NCI-H128 (cell line): Measurements from ENCODE around the gene TMEM232.
"Not testable (repeated sequence)": the region's sequence is repeated elsewhere in the genome, so short reads cannot be mapped to it uniquely, and the experiment has no call there.

Source experiments
- DNase-seq: peaks from one replicate; lab custom pipeline; 2025; ENCODE audit not compliant: unreplicated experiment; lab: John Stamatoyannopoulos, UW

Gene TMEM232

DNA sequence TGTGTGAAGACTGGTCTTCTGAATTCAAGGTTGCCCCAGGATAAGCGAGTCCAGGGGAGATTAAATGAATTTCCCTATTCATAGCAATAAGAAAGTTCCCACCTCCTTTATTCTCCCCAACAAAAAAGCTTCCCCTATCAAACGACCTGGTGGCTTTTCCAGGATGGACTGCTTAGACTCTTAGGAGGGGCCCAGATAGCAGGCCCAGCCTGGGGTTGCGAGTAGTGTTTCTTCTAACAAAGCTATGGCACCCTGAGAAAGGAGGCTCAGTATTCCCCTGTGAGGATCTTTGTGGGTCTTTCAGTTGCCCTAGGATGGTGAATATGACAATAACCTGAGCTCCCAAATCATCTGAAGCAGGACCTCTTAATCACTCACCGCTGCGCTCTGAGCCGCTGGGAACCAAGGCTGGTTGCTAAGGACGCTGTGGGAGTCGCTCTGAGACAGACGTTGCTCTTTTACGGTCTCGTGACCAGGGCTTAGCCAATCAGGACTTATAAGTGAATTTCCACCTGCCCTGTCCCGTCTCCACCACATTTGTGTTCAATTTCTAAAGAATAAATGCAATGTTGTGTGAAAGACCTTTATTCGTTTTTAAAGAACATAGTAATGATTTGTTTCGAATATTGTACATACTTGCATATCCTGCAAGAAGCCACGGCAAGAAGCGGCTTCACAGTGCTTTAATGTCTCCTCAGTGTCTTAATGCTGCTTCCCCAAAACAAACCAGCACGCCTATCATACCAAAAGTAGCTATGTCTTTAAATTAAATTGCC lies at the start of gene TMEM232:
Gene TMEM232 (minus strand): TSS at position 423 of the 776 bp plus-strand sequence. CDS start 59,319 bp downstream, outside the sequence.
- DNase-seq = no peak

DNA sequence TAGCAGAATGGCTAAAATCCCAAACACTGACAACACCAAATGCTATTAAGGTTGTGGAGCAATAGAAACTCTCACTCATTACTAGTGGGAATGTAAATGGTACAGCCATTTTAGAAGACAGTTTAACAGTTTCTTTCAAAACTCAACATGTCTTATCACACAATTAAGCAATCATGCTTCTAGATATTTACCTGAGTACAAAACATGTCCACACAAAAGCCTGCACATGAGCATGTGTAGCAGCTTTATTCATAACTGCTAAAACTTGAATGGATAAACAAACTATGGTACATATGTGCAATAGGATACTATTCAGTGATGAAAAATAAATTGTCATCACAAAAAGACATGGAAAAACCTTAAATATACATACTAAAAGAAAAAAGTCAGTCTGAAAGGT lies 43.8 kb upstream of the TMEM232 start:
- DNase-seq = no peak

DNA sequence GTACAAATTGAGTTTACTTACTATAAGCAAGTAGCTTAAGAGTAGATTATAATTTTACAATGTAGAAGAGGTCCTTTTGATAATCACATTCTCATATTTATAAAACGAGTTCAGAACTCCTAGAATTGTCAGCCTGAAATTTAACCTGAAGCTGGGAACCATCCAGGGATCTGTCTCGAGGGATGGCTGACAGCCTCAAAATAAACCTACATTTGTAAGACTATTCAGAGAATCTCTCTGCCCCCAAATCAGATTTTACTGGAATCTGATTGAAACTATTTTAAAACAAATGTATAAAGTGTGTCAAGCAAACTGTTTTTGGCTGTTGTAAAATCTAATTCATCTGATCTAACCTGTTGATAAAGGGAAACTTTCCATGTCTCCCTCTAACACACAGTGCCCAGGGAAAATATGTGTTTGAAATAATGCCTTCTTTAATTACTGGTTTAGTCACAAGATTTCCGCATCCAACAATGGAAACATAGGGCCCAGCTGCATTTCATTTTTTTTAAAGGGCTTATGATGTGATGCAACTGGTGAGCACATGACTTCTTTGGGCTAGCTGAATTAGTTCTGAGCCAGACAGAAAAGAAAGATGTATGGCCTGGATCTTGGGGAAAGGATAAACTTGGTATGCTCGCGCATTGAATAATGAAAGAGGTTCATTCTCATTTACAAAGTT lies 42.7 kb upstream of the TMEM232 start:
- DNase-seq = no peak

DNA sequence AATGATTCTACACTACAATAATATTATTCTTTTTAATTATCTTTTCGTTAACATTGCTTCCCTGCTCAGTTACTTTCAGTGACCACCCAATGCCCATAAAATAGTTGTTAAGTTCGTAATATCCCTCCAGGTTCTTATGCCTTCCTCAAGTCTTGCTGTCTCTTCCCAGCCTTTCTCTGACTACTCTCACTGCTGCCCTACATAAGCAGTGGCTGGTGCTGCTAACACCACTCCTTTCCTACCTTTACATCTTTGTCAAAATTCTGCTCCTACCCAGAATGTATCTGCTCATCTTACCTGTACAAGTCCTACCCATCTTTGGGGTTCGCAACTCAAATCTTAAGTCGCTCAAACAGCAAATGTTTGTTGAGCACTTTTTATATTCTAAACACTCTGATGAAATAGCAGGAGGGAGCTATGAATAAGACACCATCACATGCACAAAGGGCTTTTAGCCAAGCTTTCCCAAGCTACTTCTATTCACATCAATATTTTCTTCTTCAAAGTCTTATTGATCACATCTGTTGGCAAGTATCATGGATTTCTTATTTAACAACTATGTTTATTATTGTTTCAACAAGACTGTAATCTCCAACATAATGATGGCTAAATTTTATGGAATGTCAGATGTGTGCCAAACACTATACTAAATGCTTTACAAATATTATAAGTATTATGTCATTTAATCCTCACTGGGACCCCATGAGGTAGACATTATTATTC lies 41.8 kb upstream of the TMEM232 start:
- no peak for DNase-seq

DNA sequence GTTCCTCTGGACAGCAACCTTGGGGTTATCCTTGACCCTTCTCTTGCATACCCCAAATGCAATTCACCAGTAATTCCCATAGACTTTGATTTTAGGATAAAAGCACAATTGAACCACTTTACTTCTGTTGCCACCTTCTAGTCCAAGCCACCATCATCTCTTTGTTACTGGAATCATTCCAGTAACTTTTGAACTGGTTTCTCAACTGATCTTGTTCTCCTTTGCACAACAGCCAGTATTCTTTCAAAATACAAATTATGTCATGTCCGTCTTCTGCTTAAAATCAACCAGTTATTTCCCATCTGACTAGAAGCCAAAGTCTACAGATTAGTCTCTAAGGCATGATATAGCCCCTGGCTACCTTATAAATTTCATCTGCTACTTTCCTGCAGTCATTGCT lies 33.7 kb upstream of the TMEM232 start:
- DNase-seq = no peak

DNA sequence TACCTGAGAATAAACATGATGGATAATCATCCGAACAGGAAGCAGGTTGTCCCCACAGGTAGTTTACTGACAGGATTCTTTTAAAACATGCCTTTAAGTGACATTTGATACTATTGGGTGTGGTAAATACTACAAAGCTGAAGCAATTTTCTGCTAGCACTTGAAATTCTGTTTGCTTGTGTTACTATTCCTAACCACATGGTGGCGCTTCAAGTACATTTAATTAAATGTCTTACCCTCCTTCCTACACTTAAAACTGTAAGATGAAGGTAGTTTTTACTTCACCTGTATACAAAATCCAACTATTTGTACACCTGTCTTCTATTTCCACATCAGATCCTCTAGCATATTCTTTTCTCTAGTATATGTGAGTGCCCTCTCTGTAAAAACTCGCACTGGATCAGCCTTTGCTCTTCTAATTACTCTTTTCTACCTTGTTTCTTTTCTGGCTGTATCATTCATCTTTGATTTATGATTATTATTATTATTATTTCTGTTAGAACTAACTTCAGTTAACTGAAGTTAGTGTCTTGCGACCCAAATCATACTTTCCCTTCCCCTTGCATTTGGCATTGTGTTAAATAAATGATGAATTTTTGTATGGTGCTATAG lies 30.8 kb upstream of the TMEM232 start:
- DNase-seq = no peak

DNA sequence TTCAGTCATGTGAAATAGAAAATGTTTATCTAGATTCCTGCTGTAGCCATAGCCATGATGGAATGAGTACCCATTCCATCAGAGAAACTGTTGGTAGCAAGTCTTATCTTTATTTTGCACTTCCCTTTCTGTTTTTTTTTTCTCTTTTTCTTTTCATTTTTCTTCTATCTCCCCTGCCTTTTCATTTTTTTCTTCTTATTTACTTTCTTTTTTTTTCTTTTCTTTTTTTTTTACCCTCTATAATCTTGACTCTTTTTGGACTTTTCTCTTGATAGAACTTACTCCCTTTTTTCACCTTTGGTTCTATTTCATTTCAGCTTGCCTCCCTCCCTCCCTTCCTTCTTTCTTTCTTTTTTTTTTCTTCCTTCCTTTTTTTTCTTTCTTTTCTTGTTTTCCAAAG lies 27.7 kb upstream of the TMEM232 start:
- DNase-seq = no peak

DNA sequence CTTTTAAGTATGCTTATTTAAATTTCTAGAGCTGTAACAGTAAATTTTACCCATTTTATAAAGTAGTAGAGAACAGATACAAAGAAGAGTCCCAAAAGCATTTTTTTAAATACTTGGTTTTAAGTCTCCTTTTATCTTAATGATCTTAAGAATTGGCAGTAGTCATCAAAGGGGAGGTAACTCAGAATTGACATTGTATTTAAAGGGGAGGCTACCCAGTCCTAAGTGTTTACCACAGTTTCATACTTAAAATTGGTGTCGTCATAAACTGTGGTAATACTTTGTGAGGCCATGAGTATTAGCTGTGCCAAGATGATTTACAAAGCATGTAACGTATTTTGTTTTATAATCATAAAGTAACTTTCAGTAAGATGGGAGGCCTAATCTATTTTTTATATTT lies 27.1 kb upstream of the TMEM232 start:
- no peak for DNase-seq

DNA sequence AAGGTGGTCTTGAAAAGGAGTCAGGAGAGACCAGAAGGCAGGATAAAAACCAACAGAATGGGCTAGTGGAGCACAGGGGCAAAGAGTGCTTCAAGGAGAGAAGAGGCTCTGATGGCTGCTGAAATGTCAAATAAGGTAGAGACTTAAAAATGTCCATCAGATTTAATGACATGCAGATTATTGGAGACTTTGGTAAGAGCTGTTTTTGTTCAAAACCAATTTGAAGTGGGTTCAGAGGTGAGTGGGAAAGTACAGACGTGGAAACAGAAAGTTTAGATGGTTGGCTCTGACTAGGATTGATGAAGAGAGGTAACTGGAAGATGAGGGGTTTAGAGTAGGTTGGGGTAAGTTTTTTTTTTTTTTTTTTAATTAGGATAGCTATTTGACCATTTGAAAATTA lies 26.5 kb upstream of the TMEM232 start:
- no peak for DNase-seq

DNA sequence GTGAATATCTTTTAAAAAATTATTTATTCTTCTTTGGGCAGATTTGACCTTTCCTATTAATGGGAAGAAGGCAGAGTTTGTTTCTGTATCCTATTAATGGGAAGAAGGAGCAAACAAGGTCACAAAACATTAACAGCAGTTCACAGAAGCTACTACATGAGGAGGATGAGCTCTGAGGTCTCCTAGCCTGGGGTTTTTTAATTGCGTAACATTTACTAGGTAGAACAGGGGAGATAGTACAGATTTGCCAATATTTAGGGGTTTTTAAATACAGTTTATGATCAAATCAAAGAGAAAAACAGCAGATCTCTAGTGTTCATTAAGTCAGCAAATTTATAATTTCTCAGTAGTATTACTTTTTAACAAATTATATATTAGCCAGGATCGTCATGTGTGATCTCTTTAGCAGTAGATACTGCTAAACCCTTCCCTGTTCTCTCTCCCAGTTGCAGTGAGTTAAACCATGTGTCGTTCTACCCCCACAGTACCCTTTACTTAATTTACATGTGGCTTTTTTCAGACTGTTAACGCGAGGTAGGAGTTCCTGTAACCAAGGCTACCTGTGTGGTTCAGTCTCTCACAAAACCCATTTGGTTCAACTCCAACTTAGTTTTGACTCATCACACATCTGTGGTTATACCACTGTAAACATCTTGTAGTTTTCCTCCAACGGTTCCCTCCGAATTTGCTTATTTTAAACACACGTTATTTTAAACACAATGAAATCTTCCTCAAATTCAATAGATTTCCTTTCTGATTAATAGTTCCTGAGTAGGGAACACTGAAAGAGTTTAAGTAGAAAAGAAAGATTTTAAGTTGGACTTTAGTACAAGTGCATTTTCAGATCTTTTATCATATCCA lies 25.7 kb upstream of the TMEM232 start:
- DNase-seq = no peak

DNA sequence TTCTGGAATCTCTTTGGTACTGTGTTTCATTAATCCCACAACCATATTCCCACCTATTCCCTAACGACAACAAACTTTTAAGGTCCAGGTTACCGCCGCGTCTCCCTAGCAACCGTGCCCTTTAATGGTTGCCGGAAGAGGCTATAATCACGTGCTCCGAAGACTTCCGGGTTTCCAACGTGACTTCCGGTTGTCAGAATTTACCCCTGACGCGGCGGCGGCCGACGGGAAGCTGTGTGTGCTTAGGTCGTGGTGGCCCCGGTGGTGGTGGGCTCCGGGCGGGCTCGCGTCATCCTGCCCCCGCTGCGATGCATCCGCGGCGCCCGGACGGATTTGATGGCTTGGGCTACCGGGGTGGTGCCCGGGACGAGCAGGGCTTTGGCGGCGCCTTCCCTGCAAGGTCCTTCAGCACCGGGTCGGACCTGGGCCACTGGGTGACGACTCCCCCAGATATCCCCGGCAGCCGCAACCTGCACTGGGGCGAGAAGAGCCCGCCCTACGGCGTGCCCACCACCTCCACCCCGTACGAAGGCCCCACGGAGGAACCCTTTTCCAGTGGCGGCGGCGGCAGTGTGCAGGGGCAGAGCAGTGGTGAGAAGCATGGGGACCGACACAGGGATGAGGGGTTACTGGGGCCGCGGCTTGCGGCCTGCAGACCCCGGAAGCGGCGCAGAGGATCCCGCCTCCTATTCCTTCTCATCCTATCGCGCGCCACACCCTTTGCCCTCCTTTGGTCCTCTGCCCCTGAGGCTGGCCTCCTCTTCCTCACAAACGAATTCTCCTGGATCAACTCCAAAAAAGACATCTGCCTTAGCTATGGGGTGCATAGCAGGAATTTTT lies 12.6 kb upstream of the TMEM232 start, which contains the start of gene SLC25A46:
Gene SLC25A46 (plus strand): TSS at position 196 of the 840 bp plus-strand sequence. CDS start 113 bp downstream, at position 309.
- DNase-seq = peak; percentile 55

DNA sequence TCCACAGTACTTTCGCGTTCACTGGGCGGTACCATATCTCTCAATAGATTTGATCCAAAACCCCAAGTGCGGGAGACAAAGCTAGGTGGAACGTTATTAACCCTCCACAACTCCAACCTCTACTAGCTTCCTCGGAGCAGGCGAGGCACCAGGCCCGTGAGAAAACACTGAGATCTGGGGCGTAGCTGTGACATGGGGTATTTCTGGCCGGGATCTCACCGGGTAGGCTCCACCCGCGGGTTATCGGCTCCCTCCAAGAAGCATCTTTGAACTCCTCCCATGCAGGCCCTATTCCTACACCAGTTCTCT lies 12.0 kb upstream of the TMEM232 start:
- DNase-seq = no peak

DNA sequence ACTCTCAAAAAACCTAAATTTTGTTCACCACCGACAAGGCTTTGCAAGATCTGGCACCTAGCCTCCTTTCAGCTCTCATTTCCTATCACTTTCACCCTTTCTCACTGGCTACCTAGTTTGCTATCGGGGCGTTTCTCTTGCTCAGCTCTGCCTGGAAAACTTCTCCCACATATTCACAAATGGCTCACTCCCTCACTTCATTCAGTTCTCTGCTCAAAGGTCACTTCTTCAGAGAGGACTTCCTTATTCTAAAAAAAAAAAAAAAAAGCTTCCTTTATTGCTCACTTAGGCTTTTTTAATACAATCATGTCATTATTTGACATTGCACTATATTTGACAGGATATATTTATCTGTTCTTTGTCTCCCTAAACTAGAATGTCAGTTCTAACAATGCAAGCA lies 10.3 kb upstream of the TMEM232 start:
- no peak for DNase-seq

DNA sequence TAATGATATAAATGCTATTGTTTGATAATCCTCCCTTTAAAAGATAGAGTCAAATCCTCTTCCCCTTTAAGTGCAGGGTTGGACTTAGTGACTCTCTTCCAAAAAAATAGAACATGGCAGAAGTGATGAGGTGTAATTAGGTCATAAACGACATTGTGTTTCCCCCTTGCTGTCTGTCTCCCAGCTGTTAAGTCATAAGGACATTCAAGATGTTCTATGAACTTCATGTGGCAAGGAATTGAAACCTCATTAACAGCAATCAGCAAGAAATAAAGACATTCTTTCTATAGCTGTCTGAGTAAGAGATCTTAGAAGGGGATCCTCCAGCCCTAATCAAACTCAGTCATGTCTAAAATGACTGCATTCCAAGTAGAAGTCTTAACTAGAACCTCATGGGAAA lies 9.1 kb upstream of the TMEM232 start:
- no peak for DNase-seq

DNA sequence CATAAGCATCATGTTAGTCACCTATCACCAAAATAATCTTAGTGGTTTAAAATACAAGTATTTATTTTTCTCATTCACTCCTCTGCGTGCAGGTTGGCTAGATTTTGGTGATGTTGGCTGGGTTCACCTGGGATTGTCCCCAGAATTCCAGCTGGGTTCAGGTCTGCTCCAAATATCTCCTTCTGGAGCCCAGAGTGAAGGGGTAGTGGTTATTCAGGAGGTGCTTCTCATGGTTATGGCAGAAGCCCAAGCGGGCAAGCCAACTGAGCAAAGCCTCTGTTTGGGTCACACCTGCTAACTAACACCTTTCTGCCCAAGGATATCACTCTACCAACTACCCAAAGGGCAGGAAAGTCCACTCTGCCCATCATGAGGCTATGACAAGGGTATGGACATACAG lies 7.6 kb upstream of the TMEM232 start:
- no peak for DNase-seq

DNA sequence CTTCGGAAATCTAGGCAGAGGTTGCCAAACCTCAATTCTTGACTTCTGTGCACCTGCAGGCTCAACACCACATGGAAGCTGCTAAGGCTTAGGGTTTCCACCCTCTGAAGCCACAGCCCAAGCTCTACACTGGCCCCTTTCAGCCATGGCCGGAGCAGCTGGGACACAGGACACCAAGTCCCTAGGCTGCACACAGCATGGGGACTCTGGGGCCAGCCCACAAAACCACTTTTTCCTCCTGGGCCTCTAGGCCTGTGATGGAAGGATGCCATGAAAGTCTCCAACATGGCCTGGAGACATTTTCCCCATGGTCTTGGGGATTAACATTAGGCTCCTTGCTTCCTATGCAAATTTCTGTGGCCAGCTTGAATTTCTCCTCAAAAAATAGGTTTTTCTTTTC lies 5.0 kb upstream of the TMEM232 start:
- DNase-seq = not testable (repeated sequence)

DNA sequence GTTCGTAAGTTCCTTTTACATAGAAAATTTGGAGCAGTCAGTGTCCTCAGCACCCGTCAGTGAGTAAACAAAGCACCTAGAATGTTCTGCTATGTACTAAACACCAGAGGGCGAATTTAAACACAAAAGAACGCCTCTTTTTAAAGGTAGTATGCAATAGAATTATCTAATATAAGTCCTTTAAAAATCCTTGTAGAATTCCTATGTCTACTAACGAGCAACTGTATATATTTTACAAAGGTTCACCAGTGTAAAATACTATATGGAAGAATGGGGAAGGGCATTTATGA lies 499 bp upstream of the TMEM232 start:
- no peak for DNase-seq

DNA sequence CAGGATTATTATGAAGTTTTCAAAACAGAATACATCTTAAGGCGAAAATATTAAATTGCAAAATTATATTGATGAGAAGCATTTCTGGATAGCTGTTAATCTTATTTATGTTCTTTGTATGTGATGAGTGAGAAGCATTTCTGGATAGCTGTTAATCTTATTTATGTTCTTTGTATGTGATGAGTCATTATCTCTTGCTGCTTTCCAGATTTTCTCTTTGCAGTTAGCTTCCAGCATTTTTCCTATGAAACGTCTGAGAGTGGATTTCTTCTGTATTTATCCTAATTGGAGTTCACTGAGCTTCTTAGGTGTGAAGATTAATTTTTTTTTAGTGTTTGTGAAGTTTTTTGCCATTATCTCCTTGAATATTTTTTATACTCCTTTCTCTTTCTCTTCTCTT lies 8.2 kb downstream of the TMEM232 start:
- no peak for DNase-seq

DNA sequence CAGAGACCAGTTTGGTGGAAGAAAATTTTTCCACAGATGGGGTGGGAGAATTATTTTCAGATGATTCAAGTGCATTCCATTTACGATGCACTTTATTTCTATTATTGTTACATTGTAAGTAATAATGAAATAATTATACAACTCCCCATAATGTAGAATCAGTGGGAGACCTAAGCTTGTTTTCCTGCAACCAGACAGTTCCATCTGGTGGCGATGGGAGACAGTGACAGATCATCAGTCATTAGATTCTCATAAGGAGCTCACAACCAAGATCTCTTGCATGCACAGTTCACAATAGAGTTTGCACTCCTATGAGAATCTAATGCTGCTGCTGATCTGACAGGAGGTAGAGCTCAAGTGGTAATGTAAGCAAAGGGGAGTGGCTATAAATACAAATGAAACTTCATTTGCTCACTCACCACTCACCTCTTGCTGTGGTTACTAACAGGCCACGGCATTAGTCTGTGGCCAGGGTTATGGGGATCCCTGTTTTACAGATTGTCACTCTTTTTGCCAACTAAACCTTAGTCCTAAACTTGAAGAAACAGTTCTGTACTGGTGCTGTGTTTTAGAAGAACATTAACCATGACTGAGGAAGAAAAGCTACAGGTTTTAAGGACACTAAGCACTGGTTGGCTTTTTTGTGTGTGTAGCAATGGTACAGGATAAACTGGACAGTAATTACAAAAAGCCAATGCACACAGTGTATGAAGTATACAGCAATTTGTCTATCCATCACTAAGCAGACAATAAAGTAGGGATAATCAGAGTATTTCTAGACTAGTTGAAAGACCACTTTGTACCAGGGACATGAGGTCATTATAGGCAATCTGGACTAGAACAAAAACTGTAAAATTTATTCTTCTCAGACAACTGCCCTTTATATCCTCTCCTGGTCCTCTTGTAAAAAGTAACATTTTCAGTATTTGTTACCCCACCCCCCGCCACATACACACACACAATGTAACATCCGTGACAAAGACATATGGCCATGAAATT lies 9.9 kb downstream of the TMEM232 start:
- no peak for DNase-seq
